GM19467 (cell line): ENCODE results near the gene WNK4.
A peak's percentile ranks its signal among the peaks of the same experiment; 100 is the strongest.
"Not testable (repeated sequence)": the region's sequence is repeated elsewhere in the genome, so short reads cannot be mapped to it uniquely, and the experiment has no call there.

Experiments
- ATAC-seq: cut with Tn5 transposase; IDR thresholded peaks from one replicate; pipeline ENCODE4 v1.9.1; 2021; ENCODE audit warnings: mild to moderate bottlenecking, moderate library complexity; ENCODE audit not compliant: unreplicated experiment

WNK4 gene

DNA sequence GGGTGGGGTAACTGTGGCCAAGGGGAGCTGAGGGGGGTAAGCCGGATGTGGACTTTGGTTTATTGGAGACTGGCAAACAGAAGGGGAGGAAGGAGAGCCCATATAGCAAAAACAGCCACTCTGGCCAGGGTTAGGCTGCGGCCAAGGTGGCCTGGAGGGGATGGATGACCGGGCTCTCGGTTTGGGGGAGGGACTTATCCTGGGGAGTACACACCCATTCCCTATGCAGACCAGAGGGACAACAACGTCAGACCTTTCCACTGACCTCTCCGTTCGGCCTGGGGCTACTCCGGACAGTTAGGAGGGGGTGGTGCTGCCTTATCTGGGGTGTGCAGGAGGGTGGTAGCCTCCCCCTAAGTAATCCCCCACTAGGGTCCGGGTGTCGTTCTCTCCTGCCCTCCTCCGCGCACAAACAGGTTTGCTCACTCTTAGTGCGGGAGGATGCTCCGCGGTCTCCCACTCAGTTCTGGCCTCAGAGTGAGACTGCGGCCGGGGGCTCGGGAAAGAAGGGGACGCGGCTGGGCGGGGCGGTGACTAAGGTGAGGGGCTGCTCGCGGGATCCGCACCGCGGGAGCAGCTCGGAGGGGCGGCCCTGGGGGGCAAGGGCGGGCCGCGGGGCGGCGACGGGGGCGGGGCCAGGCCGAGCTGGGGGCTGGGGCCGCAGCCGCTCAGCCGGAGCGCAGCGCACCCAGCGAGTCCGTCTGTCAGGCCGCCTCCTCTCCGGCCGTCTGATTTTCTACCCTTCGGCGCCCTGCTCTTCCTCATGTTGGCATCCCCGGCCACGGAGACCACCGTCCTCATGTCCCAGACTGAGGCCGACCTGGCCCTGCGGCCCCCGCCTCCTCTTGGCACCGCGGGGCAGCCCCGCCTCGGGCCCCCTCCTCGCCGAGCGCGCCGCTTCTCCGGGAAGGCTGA, at the start of gene WNK4:
TSS of gene WNK4 (plus strand) at position 675 of the 915 bp plus-strand sequence. CDS start at position 764, 89 bp downstream.
- no peak for ATAC-seq

- ATAC-seq, result no peak
Measured at GRCh38 chr17:42740699-42741098, 39.7 kb upstream of the WNK4 start.

DNA sequence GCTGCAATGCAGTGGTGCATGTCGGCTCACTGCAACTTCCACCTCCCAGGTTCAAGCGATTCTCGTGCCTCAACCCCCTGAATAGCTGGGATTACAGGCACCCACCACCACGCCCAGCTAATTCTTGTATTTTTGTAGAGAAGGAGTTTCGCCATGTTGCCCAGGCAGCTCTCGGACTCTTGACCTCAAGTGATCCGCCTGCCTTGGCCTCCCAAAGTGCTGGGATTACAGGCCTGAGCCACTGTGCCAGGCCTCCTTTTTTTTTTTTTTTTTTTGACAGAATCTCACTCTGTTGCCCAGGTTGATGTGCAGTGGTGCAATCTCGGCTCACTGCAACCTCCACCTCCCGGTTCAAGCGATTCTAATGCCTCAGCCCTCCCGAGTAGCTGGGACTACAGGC, 37.5 kb upstream of the WNK4 start:
- not testable (repeated sequence) for ATAC-seq

GRCh38 chr17:42743595-42744282, 36.7 kb upstream of the WNK4 start:
- ATAC-seq, result no peak

DNA sequence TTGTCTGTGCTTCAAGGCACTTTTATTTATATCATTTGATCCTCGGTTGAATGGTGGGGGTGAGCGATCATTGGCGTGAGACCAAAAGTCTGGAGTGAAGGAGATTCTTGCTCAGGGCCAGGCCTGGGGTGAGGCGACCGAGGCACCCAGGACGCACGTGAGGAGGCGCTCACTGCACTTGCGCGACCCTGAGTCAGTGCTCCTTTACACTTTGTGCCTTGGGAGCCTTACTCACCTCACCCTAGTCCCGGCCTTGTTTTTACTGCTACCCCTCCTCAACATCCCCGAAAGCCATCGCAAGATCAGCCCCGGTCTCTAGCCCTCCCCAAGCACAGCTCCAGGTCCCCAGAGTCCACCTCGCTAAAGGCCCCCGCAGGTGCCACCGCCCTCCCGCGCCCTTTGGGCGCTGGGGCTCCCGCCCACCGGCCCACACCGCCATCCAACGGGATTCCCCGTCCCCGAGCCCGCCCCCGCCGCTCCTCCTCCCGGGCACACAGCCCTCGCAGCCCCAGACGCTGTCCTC, 36.1 kb upstream of the WNK4 start:
- ATAC-seq, result peak; percentile 36

DNA sequence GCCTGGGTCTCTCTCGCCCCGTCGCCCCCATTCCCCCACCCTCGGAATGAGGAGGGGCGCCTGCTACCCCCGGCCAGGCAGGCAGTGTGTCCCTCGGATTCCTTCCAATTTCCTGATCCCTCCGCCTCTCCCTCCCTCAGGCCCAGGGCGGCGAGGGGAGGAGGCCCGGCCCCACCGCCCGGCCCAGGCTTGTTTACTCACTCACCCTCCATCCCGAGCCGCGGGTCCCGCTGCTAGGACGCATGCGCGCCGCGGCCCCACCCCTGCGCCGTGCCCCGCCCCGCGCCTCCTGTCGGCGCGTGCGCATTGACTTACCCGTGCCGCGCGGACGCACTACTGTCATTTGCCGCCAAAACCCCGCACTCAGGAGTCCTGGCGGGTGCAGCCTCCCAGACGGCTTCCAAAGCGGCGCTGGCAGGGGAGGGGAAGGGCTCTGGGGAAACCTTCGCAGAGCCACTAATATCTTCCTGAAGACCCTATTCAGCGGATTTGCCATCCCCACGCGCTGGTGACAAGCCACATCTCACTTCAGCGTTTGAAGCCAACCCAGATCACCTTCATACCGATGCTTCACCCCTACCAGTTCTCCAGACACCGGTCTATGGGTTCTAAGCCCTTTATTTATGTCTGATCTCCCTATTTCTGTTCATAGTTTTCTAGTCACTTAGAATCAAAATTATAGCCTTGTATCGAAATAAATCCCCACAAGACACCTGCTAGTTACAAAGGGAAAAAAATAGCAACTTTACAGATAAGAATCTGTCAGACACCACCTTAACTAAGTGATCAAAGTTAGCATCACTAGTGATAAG, 35.4 kb upstream of the WNK4 start, which contains the start of gene EZH1:
TSS of gene EZH1 (minus strand) at position 235 of the 812 bp plus-strand sequence. CDS start 16,099 bp downstream, outside the sequence.
- peak; percentile 74 for ATAC-seq

- no peak for ATAC-seq
Measured at GRCh38 chr17:42748202-42748907, 32.1 kb upstream of the WNK4 start.

GRCh38 chr17:42748908-42749798, 31.3 kb upstream of the WNK4 start:
- ATAC-seq, result no peak

DNA sequence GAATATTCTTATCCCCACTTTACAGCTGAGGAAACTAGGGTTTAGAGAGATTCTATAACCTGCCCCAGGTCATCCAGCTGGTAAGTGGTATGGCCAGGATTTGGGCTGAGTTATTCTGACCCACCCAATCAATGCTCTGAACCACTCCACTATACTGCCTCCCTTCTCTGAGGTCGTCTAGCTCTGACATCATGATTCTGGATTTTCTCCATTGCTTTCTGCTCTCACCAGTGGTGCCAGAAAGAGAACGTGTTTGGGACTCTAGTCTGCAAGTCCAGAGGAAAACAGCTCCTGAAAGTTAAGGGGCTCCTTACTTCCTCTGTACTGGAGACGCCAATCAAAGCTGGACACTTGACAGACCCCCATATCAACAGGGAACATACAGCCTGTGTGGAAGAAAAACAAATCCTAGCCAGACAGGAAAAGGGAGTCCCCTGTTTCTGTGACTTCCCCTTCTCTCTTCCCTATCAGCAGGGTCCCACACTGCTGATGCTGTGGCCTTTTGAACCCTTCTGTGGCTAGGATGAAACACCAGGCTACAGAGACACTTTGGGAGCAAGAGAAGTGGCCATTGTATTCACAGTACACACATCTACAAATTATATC, 29.6 kb upstream of the WNK4 start:
- ATAC-seq, result no peak

DNA sequence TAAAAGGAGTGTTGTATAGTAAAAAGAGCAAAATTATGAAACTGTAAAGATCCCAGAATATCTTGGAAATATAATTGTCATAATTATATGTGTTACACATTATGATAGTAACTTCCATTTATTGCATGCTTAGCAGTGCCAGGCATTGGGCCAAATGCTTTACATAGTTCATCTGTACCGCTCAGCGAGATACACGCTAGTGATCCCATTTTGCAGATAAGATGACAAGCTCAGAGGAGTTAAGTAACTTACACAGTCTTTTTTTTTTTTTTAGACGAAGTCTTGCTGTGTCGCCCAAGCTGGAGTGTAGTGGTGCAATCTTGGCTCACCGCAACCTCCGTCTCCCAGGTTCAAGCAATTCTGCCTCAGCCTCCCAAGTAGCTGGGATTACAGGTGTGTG, 28.8 kb upstream of the WNK4 start:
- no peak for ATAC-seq

DNA sequence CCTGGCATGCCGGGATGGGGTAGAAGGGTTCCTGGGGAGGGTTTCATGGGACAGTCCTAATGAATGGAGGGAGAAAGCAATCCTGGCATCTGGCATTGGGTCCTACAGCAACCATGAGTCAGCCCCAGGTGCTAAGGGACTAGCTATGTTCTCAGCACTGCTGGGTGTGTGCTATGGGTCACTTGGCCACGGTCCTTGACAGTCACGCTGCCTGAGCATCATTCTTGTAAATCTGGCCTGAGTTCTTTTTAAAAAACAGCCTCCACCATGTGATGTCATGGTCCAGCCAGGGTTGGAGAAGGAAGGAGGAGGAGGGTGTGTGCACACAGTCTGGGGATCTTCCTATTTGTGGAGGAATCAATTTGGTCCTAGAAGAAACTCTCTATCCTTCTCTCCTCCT, 25.6 kb upstream of the WNK4 start:
- no peak for ATAC-seq

DNA sequence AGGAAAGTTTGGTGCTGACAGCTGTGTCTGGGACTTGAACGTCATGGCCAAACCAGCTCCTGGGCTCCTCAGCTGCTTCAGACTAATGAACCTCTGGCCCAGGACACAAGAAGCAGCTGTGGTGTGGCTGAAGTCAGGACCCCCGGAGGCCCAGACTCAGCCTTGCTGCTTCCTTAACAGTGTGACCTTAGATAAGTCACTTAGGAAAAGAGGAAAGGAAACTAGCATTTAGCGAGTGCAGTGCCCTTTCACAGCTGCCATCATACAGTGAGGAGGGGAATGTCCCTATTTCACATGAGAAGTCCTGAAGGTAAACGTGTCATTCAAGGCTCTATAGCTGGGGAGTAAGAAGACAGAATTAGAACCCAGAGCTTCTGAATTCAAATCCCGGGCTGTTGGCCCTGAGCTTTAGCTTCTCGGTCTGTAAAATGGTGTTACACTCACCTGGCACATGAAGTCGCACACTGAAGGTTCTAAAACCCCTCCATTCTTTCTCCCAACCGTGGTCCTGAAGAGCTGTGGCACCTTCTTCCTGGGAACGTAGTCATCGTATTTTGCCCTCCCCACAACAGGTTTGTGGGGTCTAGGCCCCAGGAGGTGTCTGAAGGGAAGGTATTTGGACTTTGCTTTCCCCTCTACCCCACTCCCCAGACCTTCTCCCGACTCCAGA, 20.3 kb upstream of the WNK4 start:
- no peak for ATAC-seq

DNA sequence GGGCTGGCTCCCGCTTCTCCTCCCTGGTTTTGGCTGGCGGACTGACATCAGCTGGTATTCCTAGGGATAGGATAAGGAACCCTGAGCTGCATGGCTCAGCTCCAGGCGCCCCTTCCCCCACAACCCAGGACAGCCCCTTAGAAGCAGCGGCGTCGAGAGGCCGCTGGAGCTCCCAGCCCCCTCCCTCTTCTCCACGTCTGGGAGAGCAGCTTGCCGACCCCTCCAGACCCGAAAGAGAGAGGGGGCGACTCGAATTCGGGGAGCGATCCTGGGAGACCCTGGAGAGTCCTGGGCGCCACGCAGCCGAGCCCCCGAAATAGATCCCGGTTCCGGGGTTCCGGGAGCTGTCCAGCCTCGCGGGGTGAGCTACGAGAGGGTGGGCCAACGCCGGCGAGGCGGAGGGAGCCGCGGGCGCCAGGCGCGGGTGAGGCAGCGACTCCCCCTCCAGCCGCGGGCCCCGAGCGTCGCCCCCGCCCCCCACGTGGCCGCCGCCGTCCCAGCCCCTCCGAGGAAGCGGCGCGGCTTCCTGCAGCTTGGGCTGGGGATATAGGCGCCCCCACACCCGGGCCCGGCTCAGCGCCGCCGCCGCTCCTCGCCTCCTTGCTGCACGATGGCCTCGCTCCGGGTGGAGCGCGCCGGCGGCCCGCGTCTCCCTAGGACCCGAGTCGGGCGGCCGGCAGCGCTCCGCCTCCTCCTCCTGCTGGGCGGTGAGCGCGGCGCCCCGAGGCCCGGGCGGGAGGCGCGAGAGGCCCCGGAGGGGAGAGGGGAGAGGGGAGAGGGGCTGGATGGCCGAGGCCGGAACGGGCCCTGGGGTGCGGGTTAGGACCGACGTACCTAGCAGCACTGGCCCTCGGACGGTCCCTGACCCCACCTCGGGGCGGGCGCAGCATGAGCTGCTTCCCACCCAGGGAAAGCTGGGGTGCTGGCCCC, 19.5 kb upstream of the WNK4 start, which contains the start of gene RAMP2:
TSS of gene RAMP2 (plus strand) at position 576 of the 930 bp plus-strand sequence. CDS start at position 611, 35 bp downstream.
- ATAC-seq, result no peak

DNA sequence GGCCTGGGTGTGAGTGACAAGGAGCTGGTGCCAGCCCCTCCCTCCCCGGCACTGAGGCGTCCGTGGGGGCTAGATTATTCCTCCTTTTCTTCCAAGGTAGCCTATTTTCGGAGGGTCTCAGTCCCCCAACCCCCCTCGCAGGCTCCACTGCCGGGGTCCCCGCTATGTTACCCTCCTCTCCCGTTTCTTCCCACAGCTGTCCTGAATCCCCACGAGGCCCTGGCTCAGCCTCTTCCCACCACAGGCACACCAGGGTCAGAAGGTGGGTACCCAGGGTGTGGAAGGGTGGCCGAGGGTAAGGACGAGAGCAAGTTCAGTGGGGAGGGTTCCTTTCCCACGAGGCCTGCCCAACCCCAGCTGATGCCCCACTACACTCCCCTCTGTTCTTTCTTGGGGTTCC, 18.8 kb upstream of the WNK4 start:
- no peak for ATAC-seq

- no peak for ATAC-seq
Measured at GRCh38 chr17:42766124-42766523, 14.3 kb upstream of the WNK4 start.

DNA sequence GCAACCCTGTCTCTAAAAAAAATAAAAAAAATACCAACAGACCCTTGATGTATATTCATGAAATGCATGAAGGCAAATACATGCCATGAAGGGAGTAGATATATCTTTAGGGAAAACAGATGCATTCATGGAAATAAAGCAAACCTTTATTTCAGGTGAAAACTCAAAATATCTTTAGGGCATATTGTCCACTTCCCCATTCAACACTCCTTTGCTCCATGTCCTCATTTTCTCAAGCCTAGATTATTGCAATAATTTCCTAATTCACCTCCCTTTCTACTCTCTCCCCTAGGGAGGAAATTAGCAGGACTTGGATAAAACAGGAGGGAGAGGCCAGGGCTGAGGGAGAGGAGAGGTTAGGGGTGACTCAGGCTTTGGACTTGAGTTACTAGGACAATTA, 12.9 kb upstream of the WNK4 start:
- ATAC-seq, result no peak

DNA sequence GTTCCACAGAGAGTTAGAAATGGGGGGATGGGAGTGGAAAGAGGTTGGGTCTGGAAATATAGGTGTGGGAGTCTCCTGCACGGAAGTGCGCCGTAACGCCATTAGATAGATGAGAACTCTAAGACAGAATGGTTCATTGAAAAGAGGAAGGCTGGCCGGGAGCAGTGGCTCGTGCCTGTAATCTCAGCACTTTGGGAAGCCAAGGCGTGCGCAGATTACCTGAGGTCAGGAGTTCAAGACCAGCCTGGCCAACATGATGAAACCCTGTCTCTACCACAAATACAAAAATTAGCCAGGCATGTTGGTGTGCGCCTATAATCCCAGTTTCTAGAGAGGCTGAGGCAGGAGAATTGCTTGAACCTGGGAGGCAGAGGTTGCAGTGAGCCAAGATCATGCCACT, 12.4 kb upstream of the WNK4 start:
- not testable (repeated sequence) for ATAC-seq
